NCI-H510A treated with DMSO at 0.1 percent for 48 hours (cell line): ENCODE measurements around the gene FAM193B.

ENCODE experiments used
- DNase-seq: peaks from one replicate; lab custom pipeline; 2025; lab: John Stamatoyannopoulos, UW

The FAM193B gene

DNA sequence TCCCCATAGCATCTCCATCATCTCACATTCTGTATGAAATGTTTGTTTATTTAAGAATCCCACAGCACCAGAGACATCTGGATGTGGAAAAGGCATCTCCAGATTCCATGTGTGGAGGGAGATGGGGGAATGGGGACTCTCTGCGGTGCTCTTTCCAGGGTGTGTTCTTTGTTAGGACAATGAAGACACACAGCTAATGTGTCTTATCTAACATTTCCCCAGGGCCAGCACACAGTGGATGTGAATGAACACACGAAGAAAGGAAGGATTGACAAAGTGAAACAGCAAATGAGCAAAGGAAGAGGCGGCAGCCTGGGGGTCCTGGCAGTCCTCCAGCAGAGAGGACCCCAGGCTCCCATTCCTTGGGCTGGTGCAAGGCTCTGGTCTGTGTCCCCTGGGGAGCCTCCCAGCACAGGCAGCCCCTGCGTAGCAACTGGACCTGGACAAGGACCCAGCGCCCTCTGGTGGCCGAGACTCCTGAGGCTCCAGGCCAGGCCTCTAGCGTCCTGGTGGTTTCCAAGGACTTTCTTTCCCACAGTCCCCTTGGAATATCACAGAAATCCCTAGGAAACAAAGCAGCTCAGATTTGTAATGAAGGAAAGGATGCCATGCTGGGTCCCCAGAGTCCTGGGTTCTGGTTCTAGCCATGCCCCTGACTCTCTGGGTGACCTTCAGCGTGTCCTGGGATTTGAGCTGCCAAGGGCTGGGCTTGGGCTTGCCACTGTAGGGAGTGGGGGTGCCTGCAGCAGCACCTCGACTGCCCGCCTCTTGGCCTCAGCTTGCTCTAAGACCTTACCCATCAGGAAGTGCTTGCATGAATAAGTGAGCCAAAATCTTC lies 53.5 kb downstream of the FAM193B start:
- DNase-seq: peak; percentile 32

DNA sequence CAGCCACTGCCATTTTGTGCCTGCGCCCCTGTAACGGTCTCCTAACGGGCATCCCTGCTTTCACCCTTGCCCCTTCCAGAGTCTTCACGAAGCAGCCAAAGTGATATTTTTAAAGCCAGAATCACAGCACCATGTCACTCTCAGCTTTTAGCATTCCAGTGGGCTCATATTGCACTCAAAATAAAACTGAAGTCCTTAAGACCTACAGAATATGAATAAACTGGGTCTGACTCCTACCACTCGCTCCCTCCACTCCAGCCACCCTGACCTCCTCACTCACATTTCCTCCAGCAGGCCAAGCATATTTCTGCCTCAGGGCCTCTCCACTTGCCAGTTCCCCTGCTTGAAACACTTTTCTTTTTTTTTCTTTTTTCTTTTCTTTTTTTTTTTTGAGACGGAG lies 54.5 kb downstream of the FAM193B start:
- DNase-seq: no peak

- DNase-seq: no peak
Measured at GRCh38 chr5:177498013-177498787, 56.2 kb downstream of the FAM193B start.

DNA sequence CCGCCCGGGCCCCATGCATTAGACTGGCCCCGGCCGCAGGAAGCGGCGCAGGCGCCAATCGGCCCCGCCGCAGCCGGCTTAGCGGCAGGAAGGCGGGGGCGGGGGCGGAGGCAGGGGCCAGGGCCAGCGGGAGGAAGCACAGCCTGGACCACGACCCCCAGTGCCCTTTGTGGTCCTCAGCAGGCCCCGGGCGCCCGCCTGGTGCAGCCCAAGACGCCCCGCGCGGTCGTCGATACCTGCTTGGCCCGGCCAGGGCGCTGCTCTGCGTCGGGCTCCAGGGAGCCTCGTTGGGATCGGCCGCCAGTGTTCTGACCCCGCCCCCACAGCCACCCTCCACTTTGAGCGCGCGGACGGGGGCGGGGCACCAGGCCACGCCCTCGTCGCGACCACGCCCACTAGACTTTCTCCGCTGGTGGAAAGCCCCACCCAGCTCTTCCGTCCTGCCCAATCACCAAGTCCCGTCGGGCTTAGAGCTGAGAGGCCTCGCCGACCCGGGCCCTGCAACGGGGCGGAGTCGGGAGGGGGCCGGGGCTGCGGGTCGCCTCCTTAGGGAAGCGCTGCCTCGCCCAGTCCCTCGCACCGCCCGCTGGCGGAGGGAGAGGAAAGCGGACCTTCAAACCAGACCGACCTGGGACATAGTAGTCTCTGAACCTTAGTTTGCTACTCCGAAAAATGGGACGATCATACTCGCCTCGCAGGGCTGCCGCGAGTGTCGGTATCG lies 56.9 kb downstream of the FAM193B start, which contains the start of gene PDLIM7:
Gene PDLIM7 (minus strand): TSS at position 313 of the 721 bp plus-strand sequence. CDS start 1,092 bp downstream, outside the sequence.
- peak; percentile 81 for DNase-seq

- DNase-seq: peak; percentile 28
Measured at GRCh38 chr5:177496727-177497291, 57.6 kb downstream of the FAM193B start.

GRCh38 chr5:177496070-177496726 lies 58.2 kb downstream of the FAM193B start:
- no peak for DNase-seq

DNA sequence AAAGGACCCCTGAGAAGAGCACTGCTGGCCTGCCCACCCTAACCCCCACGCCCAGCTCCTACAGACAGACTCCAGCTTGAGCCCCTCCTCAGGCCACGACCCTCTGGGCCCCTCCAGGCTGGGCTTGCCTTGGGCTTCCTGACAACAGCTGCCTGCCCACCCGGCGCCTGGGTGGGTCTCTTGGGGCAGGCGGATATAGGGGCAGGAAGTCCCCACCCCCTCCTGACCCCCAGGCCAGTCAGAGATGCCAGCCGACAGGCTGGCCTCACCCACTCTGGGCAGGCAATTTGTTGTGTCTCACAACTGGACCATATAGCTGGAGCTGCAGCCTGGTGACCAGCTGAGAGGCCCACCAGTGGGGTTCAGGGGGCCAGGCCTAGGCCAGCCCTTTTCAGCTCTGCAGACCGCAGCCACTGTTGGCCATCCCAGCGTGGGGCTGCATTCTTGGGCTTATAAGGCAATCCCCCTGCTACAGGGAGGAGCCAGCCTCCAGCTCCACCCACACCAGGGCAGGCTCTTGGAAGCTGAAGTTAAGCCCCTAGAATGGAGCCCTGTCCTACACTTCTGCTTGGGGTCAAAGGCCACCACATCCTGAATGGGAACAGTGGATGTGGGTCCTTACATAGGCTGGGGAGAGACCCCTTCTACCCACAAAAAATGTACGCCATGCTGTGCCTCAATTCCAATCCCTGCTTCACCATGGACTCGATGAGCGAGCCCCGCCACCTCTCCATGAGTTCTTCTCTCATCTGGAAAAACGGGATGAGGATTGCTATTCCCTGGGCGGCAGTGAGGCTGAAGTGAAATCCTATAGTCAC lies 58.9 kb downstream of the FAM193B start:
- no peak for DNase-seq

DNA sequence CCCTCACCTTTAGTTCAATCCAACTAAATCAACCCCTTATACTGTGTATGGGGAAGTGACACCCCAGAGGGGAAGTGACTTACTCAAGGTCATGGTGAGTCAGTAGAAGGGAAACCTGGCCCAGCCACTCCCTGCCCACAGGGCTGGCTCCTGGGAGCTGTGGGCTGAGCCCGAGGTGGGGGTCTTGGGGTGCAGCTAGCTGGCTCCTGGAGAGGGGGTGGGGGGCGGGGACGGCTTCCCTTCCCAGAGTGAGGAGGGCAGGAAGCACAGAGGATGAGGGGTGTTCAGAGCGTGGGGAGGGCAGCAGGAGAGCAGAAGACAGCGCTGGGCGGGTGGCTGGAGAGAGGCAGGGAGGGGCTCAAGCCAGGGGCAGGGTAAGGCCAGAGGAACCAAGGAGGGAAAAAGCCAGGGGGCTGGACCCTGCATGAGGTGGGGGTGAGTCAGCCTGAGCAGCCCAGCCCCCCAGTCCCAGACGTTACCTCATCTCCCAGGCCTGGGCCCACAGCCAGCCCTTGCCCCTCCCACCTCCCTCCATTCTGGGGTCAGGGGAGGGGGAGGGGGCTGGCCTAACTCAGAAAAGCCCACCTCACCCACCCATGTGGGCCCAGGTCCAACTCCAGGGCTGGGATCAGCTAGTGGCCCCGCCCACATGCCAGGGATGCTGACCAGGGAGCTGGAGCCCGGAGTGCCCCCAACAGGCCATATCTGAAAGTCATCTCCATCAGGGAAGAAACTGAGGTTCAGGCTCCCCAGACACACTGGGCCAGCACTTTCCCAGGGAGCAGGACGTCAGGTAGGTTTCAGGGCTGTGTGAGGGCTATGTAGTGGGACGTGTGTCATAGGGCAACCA lies 59.8 kb downstream of the FAM193B start:
- no peak for DNase-seq

DNA sequence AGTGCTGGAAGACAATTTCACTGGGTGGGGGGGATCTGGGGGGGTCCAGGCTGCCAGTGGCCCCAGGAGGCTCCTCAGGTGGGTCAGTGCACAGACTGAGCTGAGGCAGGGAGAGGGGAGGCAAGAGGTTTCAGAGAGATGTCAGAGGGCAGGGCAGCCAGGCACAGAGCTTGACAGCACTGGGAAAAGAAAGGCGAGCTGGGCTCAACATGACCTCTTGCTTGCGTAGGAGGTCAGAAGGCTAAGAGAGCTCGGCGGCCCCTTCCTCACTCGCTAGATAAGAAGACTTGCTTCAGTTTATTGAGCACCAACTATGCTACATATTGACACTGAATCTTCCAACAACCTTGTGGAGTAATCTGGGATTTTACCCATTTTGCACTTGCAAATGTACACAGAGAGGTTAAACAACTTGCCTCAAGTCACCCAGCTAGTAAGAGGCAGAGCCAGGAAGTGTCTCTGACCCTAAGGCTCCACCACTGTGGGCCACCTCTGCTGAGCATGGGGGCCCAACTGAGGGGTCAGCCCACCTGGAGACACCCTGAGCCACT lies 60.5 kb downstream of the FAM193B start:
- no peak for DNase-seq

- no peak for DNase-seq
Measured at GRCh38 chr5:177492841-177493240, 61.5 kb downstream of the FAM193B start.

GRCh38 chr5:177491983-177492746 lies 62.2 kb downstream of the FAM193B start:
- no peak for DNase-seq

GRCh38 chr5:177491429-177491945 lies 62.9 kb downstream of the FAM193B start:
- no peak for DNase-seq

DNA sequence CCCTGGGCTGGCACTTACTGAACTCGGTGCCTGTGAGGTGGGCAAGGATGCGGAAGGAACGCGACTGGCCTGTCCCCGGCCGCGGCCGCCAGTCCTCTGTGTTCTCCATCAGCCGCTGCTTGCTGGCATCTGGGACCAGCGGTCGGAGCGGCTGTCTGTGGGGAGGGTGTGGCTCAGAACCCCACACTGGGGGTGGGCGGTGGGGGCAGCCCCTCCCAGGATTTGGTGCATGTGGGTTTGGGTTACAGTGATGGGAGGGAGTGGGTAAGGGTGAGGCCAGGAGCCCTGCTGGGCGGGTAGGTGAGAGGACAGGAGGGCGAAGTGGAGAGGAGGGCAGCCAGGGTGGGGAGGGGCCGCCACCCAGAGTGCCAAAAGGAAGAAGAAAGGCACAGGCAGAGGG lies 63.4 kb downstream of the FAM193B start:
- no peak for DNase-seq

GRCh38 chr5:177490311-177490991 lies 63.9 kb downstream of the FAM193B start:
- DNase-seq: no peak

DNA sequence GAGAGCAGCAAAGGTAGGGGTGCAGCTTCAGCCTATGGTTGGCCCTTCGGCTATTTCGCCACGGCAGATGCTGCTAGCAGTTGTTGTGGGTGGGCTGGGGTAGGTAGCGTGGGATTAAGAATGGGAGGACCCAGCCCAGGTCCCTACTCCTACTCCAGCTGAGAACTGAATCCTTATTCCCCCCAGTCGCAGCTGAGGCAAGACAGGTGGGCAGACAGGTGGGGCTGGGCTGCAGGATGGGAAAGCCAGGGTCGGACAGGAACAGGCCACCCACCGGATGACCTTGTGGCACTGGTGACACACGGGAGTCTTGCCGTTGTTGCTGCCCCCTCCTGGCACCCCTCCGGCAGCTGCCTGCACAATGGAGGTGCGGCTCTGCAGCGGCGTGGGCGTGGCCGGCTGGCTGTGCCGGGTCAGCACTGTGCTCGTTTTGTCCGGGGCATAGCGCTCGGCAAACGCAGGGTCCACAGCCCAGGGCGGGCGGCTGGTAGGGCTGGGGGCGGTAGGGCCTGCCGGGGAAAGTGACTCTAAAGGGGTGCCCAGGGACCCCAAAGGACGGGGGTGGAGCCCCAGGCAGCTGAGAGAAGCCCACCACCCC lies 65.1 kb downstream of the FAM193B start:
- DNase-seq: no peak

DNA sequence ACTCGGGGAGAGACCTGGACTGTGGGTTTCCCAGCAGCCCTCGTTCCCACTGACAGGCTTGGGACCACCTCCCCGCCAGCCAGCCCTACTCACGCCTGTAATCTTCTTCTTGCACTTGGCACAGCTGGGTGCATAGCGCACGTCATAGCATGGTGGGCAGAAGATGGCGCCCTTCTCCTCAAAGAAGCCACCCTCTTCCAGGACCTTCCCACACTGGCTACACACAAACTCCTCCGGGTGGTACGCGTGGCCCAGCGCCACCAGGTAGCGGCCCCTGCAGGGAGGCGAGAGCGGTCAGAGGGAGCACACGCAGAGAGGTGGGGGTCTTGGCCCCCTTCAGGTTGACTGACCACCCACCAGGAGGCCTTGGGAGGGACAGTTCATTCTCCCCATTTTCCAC lies 66.4 kb downstream of the FAM193B start:
- DNase-seq: no peak

DNA sequence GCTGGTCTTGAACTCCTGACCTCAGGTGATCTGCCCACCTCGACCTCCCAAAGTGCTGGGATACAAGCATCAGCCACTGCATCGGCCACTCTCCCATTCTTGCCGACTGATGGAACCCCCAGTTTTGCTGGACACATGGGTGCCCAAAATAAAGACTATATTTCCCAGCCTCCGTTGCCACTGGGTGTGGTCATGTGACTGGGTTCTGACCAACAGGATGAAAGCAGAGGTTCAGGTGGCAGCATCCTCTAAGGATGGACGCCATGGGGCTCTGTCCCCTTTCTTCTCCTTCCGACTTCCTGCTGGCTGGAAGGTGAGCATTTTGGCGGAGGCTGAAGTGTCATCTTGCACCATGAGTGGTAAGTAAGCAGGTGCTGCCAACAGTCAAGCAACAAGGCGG lies 67.2 kb downstream of the FAM193B start:
- DNase-seq: no peak
